DND-41 (cell line): Measurements from ENCODE around the gene ACOXL.
A peak's percentile ranks its signal among the peaks of the same experiment; 100 is the strongest.

Source experiments
- ATAC-seq: fragments of 200-7000 bp; cut with Tn5 transposase; 3 replicates; pipeline ENCODE4 v1.9.1; 2021; ENCODE audit warnings: low read depth; ENCODE audit not compliant: insufficient read depth
- DNase-seq: peaks from one replicate; pipeline ENCODE4 v3.0.0-alpha.2; 2020
- H2AFZ ChIP-seq: 2 replicates; pipeline ENCODE4 v1.6.0; 2012; ENCODE audit warnings: low read depth, low read length
- H3K27ac ChIP-seq: 2 replicates; pipeline ENCODE4 v1.5.1; 2012; ENCODE audit warnings: low read length, inconsistent platforms
- H3K27me3 ChIP-seq: fragments of 200-600 bp; sonication (generic); 2 replicates; pipeline ENCODE4 v1.6.0; 2012; ENCODE audit warnings: low read length, mild to moderate bottlenecking, inconsistent platforms; ENCODE audit not compliant: insufficient read depth, poor library complexity
- H3K36me3 ChIP-seq: 2 replicates; pipeline ENCODE4 v1.5.1; 2012; ENCODE audit warnings: low read length, inconsistent platforms; ENCODE audit not compliant: insufficient read depth
- H3K4me1 ChIP-seq: 2 replicates; pipeline ENCODE4 v1.5.1; 2012; ENCODE audit warnings: mild to moderate bottlenecking, low read length; ENCODE audit not compliant: insufficient read depth
- H3K4me2 ChIP-seq: 2 replicates; pipeline ENCODE4 v1.6.0; 2012; ENCODE audit warnings: mild to moderate bottlenecking, moderate library complexity, low read length, inconsistent platforms; ENCODE audit not compliant: insufficient read depth
- H3K4me3 ChIP-seq, 2 experiments: fragments of 200-600 bp in 1 of 2; shearing (Covaris generic) in 1 of 2; 2 replicates each; pipeline ENCODE4 v1.5.1; 2012 to 2016; ENCODE audit warnings: inconsistent platforms in 2 of 2, low read length in 2 of 2, mild to moderate bottlenecking in 2 of 2, low read depth in 1 of 2, moderate library complexity in 1 of 2
- H3K79me2 ChIP-seq: 2 replicates; pipeline ENCODE4 v1.6.0; 2012; ENCODE audit warnings: low read length, inconsistent platforms; ENCODE audit not compliant: insufficient read depth
- H3K9ac ChIP-seq: 2 replicates; pipeline ENCODE4 v1.6.0; 2012; ENCODE audit warnings: low read depth, mild to moderate bottlenecking, inconsistent platforms, low read length, moderate library complexity
- H3K9me3 ChIP-seq: 2 replicates; pipeline ENCODE4 v1.5.1; 2012; ENCODE audit warnings: low read length, moderate library complexity, mild to moderate bottlenecking, inconsistent platforms; ENCODE audit not compliant: insufficient read depth, severe bottlenecking
- H4K20me1 ChIP-seq: 2 replicates; pipeline ENCODE4 v1.6.0; 2012; ENCODE audit warnings: low read length; ENCODE audit not compliant: insufficient read depth
- EZH2 ChIP-seq: IDR thresholded peaks from 3 replicates; pipeline ENCODE4 v1.6.1; 2012; ENCODE audit warnings: borderline replicate concordance, low read depth, mild to moderate bottlenecking, moderate library complexity, low read length, inconsistent platforms; ENCODE audit not compliant: severe bottlenecking
- TF ChIP-seq, protein P1 (sequence below): IDR thresholded peaks from 2 replicates; pipeline ENCODE4 v1.5.1; 2012; ENCODE audit warnings: borderline replicate concordance, low read length, moderate library complexity, mild to moderate bottlenecking; ENCODE audit not compliant: poor library complexity, severe bottlenecking; ENCODE audit errors: extremely low read depth

The ACOXL gene

DNA sequence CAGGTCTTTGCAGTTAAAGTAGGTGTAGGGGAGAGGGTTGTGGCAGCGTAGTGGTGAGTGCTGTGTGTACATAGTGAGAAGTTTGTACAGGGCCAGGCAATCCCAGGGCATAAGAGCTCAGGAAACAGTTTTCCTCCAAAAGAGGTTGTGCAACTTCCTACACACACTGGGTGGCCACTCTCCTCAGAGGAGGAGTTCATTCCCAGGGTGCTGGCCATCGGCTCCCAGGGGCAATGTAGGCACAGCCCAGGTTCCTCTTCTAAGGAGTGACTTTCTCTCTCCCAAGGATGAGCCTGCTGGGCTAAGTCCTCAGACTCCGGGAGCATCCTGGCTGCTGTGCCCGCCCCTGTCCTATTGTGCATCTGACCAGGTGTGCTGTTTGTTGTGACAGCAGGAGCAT is 3.0 kb downstream of the ACOXL start:
- H3K27me3 ChIP-seq: no peaks in the 10 kb centered on the region
- H3K27ac ChIP-seq: no peak overlapping the region
- H3K9me3 ChIP-seq: peaks cover 3% of the 10 kb centered on the region
- H3K4me1 ChIP-seq: no peaks in the 10 kb centered on the region; the same call in 1 of the 2 replicates
- DNase-seq (no peak), ATAC-seq (no peak)
- H3K79me2 ChIP-seq: no peaks in the 10 kb centered on the region
- no peak overlapping the region for H3K4me3 ChIP-seq
- H2AFZ ChIP-seq: no peak overlapping the region
- no peaks in the 10 kb centered on the region for H3K36me3 ChIP-seq
- H4K20me1 ChIP-seq: no peaks in the 10 kb centered on the region
- H3K9ac ChIP-seq: no peak overlapping the region
- TF ChIP-seq, protein P1, sequence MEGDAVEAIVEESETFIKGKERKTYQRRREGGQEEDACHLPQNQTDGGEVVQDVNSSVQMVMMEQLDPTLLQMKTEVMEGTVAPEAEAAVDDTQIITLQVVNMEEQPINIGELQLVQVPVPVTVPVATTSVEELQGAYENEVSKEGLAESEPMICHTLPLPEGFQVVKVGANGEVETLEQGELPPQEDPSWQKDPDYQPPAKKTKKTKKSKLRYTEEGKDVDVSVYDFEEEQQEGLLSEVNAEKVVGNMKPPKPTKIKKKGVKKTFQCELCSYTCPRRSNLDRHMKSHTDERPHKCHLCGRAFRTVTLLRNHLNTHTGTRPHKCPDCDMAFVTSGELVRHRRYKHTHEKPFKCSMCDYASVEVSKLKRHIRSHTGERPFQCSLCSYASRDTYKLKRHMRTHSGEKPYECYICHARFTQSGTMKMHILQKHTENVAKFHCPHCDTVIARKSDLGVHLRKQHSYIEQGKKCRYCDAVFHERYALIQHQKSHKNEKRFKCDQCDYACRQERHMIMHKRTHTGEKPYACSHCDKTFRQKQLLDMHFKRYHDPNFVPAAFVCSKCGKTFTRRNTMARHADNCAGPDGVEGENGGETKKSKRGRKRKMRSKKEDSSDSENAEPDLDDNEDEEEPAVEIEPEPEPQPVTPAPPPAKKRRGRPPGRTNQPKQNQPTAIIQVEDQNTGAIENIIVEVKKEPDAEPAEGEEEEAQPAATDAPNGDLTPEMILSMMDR: no peak
- TF ChIP-seq EZH2: no peak
- H3K4me2 ChIP-seq: no peak overlapping the region

DNA sequence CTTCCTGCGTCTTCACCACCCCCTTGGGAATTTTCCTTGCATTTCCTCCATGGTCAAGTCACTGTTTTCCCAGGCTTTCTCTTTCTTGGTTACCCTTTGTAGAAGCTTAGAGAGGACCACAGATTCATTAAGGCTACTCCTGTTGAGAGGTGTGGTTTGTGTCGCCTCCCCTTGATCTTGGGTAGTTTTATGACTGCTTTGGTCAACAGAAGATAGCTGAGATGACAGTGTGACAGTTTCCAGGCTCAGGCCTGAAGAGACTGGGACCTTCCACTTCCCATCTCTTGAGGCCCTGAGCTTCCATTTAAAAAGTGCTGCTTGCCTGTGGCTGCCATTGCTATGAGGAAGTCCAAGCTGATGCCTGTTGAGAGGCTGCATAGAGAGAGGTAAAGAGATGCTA is 5.4 kb downstream of the ACOXL start:
- ATAC-seq: no peak
- H3K36me3 ChIP-seq: no peaks in the 10 kb centered on the region

DNA sequence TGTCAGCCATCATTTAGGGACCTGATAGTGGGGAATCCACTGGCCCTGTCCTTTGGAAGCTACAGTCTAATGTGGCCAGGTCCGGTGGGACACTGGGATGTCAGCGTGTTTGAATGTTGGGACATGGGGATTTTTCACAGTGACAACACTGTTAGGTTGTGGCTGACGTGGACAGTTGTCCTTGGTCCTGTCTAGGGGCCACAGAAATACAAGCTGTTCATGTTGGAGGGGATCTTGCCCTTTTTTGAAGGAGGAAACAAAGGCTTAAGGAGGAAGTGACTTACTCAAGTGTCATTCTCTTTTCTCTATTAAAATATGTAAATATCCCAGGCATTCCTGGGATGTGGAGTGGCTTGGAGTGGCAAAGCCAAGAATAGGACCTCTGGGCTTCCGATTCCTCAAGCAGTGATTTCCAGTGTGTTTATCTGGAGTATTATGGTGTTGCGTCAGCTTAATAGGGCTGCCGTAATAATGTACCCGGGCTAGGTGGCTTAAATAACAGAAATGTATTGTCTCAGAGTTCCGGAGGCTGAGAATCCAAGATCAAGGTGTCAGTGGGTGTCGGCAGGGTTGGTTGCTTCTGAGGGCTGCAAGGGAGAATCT is 8.5 kb downstream of the ACOXL start:
- peak overlapping the region; percentile 37; the same call in 1 of the 2 replicates for H2AFZ ChIP-seq
- ATAC-seq (no peak), DNase-seq (no peak)
- peaks cover 43% of the 10 kb centered on the region for H3K4me1 ChIP-seq
- H3K27me3 ChIP-seq: no peaks in the 10 kb centered on the region
- H4K20me1 ChIP-seq: no peaks in the 10 kb centered on the region
- H3K9ac ChIP-seq: peak overlapping the region; percentile 31
- TF ChIP-seq, protein P1: no peak
- no peak for TF ChIP-seq EZH2
- peak overlapping the region; percentile 46 for H3K4me2 ChIP-seq
- H3K27ac ChIP-seq: peak overlapping the region; percentile 71
- peaks cover 3% of the 10 kb centered on the region for H3K9me3 ChIP-seq
- no peaks in the 10 kb centered on the region for H3K36me3 ChIP-seq
- H3K79me2 ChIP-seq: no peaks in the 10 kb centered on the region
- H3K4me3 ChIP-seq: no peak overlapping the region

More for the DNA sequence above, 5.4 kb downstream of the ACOXL start:
- DNase-seq: no peak
- H3K79me2 ChIP-seq: no peaks in the 10 kb centered on the region
- peaks cover 23% of the 10 kb centered on the region for H3K4me1 ChIP-seq
- TF ChIP-seq EZH2: no peak
- TF ChIP-seq, protein P1: no peak
- no peaks in the 10 kb centered on the region for H4K20me1 ChIP-seq
- H3K27me3 ChIP-seq: no peaks in the 10 kb centered on the region
- no peak overlapping the region for H2AFZ ChIP-seq
- H3K4me3 ChIP-seq: no peak overlapping the region
- H3K4me2 ChIP-seq: no peak overlapping the region
- H3K9ac ChIP-seq: no peak overlapping the region
- H3K27ac ChIP-seq: no peak overlapping the region
- peaks cover 3% of the 10 kb centered on the region for H3K9me3 ChIP-seq
